ENCODE results near the gene PUS10.
"Not testable (repeated sequence)": the region's sequence is repeated elsewhere in the genome, so short reads cannot be mapped to it uniquely, and the experiment has no call there.

PUS10 gene

DNA sequence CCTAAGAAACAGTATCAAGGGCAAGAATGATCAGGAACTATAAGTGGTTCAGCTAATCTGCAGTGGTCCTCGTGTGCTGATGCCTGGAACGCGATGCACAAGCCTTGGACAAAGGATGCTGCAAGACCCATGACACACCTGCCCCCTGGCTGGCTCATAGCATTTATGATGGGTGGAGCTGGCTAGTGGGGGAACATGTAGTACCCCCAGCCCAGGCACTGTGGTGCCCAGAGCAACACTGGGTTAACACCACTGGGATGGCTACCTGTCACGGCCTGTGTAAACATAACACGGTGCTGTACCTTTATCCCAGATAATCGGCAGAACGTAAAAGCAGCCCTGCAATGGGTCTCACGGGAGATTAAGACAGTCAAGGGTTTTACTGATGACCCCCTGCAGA is 60.8 kb downstream of the PUS10 start:
- Mint-ChIP-seq H3K27me3 (no peaks in the 10 kb centered on the region), H3K27ac (no peak overlapping the region), H3K9me3 (no peaks in the 10 kb centered on the region), H3K36me3 (ENCODE audit: low read depth) (peaks cover 27% of the 10 kb centered on the region), H3K4me3 (no peak overlapping the region), H3K4me1 (ENCODE audit: low read depth) (no peaks in the 10 kb centered on the region)
- intact Hi-C loops (cut with micrococcal nuclease) = no loop called here

DNA sequence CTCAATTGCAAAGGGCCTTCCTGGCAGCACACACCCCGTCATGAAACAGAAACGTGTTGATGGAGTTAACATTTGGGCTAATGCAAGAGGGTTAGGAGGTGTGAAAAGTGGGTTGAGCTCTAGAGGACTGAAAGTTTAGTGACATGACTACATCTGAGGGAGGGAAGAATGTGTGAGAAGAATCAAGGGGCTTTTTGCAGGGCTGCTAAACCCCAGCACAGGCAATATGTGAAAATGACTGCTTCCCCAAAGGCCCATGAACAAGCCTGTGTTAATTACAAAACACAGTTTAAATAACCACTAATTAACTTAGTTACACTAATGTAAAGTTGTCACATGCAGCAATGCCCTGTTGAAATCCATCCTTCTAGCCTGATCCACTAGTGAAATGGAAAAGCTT is 63.9 kb downstream of the PUS10 start:
- Mint-ChIP-seq H3K4me1 (ENCODE audit: low read depth) (no peaks in the 10 kb centered on the region), H3K9me3 (no peaks in the 10 kb centered on the region), H3K4me3 (no peak overlapping the region), H3K36me3 (ENCODE audit: low read depth) (peaks cover 15% of the 10 kb centered on the region), H3K27ac (no peak overlapping the region), H3K27me3 (no peaks in the 10 kb centered on the region)
- intact Hi-C loops (cut with micrococcal nuclease) = no loop called here

DNA sequence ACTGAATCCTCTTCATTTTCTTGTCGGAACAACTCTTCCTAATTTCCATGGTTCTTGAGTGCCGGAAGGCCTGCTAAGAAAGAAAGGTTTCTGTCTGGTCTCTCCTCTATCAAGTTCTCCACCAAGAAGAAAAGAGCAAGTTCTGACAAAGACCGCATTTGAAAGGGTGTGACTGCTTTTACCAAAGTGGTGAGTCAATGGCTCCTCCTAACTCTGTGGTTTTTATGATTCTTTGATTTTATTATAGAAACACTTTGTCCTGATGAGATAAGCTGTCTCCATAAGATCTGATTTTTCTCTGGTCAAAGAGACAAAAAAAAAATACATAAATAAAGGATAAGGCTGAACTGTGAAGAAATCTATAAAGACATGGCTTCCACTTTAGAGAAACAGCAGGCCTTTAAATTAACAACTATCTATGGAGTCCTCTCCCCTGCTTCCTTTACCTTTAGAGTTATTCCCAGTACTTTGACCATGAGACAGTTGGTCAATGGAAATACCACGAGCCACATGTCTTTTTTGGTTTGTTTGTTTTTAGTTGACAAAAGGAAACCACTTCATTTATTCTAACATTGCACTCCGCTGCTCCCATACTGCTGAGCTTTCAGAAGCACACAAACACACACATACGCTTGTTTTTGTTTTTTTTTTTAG is 69.0 kb downstream of the PUS10 start:
- peaks cover 32% of the 10 kb centered on the region for H3K36me3 Mint-ChIP-seq (ENCODE audit: low read depth)
- H3K27me3 Mint-ChIP-seq = no peaks in the 10 kb centered on the region
- intact Hi-C loops (cut with micrococcal nuclease) = no loop called here
- no peaks in the 10 kb centered on the region for H3K9me3 Mint-ChIP-seq
- H3K4me3 Mint-ChIP-seq = no peak overlapping the region
- H3K27ac Mint-ChIP-seq = no peak overlapping the region
- no peaks in the 10 kb centered on the region for H3K4me1 Mint-ChIP-seq (ENCODE audit: low read depth)

DNA sequence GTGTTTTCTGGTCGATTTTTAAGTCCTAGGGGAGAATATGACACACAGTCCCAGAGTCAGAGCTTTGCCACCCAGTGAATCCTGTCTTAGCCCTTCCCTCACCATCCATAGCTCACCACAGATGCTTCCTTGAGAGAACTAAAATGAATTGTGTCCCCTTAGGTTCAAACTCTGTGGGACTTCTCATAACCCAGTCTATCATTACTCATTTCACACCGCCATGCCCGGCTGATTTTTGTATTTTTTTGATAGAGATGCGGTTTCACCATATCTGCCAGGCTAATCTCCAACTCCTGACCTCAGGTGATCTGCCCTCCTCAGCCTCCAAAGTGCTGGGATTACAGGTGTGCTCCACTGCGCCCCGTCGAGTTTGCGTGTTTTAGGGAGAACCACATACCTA is 69.9 kb downstream of the PUS10 start:
- Mint-ChIP-seq H3K36me3 (ENCODE audit: low read depth) (peaks cover 30% of the 10 kb centered on the region), H3K9me3 (no peaks in the 10 kb centered on the region), H3K4me1 (ENCODE audit: low read depth) (no peaks in the 10 kb centered on the region), H3K4me3 (no peak overlapping the region), H3K27me3 (no peaks in the 10 kb centered on the region), H3K27ac (no peak overlapping the region)
- intact Hi-C loops (cut with micrococcal nuclease) = no loop called here

DNA sequence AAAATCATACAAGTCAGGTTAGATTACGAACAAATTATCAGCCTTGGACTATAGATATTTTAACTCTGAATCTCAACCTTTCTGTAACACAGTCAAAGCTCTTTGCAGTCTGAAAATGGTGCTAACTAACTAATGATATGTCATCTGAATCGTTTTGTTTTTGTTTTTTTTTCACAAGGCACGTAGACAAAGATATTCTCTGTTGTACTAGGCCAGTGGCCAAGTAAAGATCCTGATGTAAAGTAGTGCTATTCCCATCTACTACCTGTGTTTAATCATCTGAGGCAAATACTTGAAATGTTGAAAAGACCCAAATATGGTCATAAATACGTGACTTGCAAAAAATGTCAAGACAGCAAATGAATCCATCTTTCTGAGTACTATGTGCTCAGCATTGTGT is 71.0 kb downstream of the PUS10 start:
- no peak overlapping the region for H3K27ac Mint-ChIP-seq

DNA sequence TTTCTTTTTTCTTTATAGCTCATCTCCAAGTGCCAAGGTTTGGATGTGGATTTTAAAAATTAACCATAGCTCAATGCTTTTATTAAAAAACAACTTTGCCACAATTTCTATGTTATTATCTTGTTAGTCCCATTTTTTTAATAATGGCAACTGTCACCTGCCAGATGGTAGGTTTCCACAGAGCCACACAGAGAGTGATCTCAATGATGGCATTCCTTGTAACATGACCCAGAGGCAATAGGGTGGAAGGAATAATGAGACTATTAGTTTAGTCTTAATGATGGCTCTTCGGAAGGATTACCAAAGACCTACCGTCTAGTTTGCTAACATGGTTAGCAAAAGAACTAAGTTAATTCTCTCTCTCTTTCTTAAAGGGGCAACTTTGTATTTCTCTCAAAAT is 72.7 kb downstream of the PUS10 start:
- no peak overlapping the region for H3K4me3 Mint-ChIP-seq
- no peaks in the 10 kb centered on the region for H3K27me3 Mint-ChIP-seq

More for the DNA sequence above, 71.0 kb downstream of the PUS10 start:
- no peaks in the 10 kb centered on the region for H3K9me3 Mint-ChIP-seq
- peaks cover 24% of the 10 kb centered on the region for H3K36me3 Mint-ChIP-seq (ENCODE audit: low read depth)
- no peak overlapping the region for H3K4me3 Mint-ChIP-seq
- intact Hi-C loops (cut with micrococcal nuclease) = no loop called here
- H3K27me3 Mint-ChIP-seq = no peaks in the 10 kb centered on the region
- no peaks in the 10 kb centered on the region for H3K4me1 Mint-ChIP-seq (ENCODE audit: low read depth)

DNA sequence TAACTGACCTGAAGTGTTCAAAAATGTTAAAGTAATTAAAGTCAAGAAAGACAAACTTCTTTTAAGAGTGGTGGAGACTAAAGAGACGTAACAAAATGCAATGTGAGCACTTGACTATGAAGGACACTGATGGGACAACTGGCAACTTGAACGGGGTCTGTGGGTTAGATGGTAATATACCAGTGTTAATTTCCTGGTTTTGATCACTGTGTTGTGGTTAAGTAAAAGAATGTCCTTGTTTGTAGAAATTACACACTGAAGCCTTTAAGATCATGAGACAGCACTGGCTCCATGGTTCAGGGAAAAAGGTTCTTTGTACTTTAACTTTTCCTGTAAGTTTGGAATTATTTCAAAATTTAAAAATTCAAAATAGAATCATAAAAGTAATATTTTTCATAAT is 78.4 kb downstream of the PUS10 start:
- H3K27me3 Mint-ChIP-seq = no peaks in the 10 kb centered on the region
- H3K9me3 Mint-ChIP-seq = no peaks in the 10 kb centered on the region
- no peak overlapping the region for H3K27ac Mint-ChIP-seq
- peaks cover 51% of the 10 kb centered on the region for H3K36me3 Mint-ChIP-seq (ENCODE audit: low read depth)
- H3K4me1 Mint-ChIP-seq (ENCODE audit: low read depth) = peaks cover 25% of the 10 kb centered on the region
- no peak overlapping the region for H3K4me3 Mint-ChIP-seq
- intact Hi-C loops (cut with micrococcal nuclease) = no loop called here

More for the DNA sequence above, 72.7 kb downstream of the PUS10 start:
- Mint-ChIP-seq H3K27ac (no peak overlapping the region), H3K9me3 (no peaks in the 10 kb centered on the region), H3K36me3 (ENCODE audit: low read depth) (peaks cover 24% of the 10 kb centered on the region), H3K4me1 (ENCODE audit: low read depth) (no peaks in the 10 kb centered on the region)
- intact Hi-C loops (cut with micrococcal nuclease) = no loop called here

DNA sequence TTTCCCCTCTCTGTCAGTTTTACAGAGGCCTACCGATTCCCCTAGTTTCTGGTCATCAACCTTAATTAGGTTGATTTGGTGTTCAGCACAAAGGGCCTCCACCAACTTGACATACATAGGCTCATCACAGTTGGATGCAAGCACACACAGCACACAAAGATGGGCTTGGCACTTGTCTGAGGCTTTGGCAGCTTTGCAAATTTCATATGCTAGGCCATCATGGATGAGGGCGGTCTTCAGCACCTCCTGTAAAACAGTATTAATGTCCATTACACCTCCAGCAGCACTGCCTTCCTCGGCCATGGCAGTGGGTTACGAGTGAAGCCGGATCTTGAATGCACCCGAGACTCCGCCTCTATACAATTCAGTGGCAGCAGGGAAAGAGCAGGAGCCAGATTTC is 79.8 kb downstream of the PUS10 start:
- intact Hi-C loops (cut with micrococcal nuclease) = no loop called here
- H3K9me3 Mint-ChIP-seq = no peaks in the 10 kb centered on the region
- H3K4me1 Mint-ChIP-seq (ENCODE audit: low read depth) = peaks cover 37% of the 10 kb centered on the region
- H3K4me3 Mint-ChIP-seq = no peak overlapping the region
- peaks cover 47% of the 10 kb centered on the region for H3K36me3 Mint-ChIP-seq (ENCODE audit: low read depth)
- H3K27me3 Mint-ChIP-seq = no peaks in the 10 kb centered on the region
- H3K27ac Mint-ChIP-seq = no peak overlapping the region

DNA sequence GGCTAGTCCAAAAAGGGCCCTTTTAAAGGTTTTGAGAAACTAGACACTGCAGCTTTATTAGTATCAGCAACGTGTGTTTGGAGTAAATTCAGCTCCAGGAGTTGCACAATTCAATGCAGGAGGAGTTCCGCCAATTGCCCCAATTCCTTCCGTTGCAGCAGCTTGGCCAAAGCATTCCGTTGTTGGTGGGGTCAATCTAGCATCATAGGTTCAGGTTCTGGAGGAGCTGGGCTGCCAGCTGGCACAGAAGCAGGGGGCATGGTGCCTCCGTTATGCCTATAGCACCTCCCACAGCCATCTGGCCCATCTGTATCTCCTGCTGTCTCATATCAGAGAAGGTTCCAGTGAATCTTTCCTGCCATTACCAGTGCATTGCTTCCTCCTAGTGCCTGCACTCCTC is 81.3 kb downstream of the PUS10 start:
- Mint-ChIP-seq H3K27me3 (no peaks in the 10 kb centered on the region), H3K9me3 (no peaks in the 10 kb centered on the region), H3K36me3 (ENCODE audit: low read depth) (peaks cover 62% of the 10 kb centered on the region), H3K4me1 (ENCODE audit: low read depth) (peaks cover 45% of the 10 kb centered on the region), H3K27ac (no peak overlapping the region), H3K4me3 (no peak overlapping the region)
- intact Hi-C loops (cut with micrococcal nuclease) = no loop called here

DNA sequence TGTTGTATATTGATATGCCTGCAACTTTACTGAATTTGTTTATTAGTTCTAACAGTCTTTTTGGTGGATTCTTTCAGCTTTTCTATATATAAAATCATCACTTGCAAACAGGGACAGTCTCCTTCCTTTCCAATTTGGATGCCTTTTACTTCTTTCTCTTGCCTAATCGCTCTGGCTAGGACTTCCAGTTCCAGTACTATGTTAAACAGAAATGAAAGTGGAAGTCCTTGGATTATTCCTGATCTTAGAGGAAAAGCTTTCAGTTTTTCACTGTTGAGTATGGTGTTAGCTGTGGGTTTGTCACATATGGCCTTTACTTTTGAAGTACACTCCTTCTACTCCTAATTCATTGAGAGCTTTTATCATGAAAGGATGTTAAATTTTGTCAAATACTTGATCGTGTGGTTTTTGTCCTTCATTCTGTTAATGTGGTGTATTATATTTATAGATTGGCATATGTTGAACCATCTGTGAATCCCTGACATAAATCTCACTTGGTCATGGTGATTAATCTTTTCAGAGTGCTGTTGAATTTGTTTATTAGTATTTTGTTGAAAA is 83.8 kb downstream of the PUS10 start:
- Mint-ChIP-seq H3K27ac (no peak overlapping the region), H3K36me3 (ENCODE audit: low read depth) (peaks cover 64% of the 10 kb centered on the region), H3K4me3 (no peak overlapping the region), H3K27me3 (no peaks in the 10 kb centered on the region), H3K9me3 (no peaks in the 10 kb centered on the region), H3K4me1 (ENCODE audit: low read depth) (peaks cover 45% of the 10 kb centered on the region)
- intact Hi-C loops (cut with micrococcal nuclease) = no loop called here

DNA sequence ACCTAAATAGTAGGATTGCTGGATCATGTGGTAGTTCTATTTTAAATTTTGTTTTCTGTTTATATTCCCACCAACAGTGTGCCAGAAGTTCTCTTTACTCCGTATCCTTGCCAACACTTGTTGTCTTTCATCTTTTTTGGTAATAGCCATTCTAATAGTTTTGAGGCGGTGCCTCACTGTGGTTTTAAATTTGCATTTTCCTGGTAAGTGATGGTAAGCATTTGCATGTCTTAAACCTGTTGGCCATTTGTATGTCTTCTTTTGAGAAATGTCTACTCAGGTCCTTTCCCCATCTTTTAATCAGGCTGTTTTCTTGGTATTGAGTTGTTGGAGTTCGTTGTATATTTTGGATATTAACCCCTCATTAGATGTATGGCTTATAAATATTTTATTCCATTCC is 85.1 kb downstream of the PUS10 start:
- H3K4me1 Mint-ChIP-seq (ENCODE audit: low read depth) = peaks cover 41% of the 10 kb centered on the region
- no peaks in the 10 kb centered on the region for H3K9me3 Mint-ChIP-seq
- H3K27me3 Mint-ChIP-seq = no peaks in the 10 kb centered on the region
- H3K36me3 Mint-ChIP-seq (ENCODE audit: low read depth) = peaks cover 54% of the 10 kb centered on the region
- H3K4me3 Mint-ChIP-seq = no peak overlapping the region
- no peak overlapping the region for H3K27ac Mint-ChIP-seq
- intact Hi-C loops (cut with micrococcal nuclease) = no loop called here

DNA sequence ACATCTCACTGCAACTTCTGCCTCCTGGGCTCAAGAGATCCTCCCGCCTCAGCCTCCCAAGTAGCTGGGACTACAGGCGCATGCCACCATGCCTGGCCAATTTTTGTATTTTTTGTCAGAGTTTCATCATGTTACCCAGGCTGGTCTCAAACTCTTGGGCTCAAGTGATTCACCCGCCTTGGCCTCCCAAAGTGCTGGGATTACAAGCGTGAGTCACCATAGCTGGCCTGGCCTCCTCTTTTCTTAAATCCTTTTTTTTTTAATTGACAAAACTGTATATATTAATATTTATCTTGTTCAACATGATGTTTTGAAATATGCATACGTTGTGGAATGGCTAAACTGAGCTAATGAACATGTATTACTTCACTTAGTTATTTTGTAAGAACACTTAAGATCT is 86.0 kb downstream of the PUS10 start:
- intact Hi-C loops (cut with micrococcal nuclease); H3K27me3 Mint-ChIP-seq; H3K9me3 Mint-ChIP-seq; H3K4me3 Mint-ChIP-seq; H3K27ac Mint-ChIP-seq: not testable (repeated sequence)
- H3K36me3 Mint-ChIP-seq (ENCODE audit: low read depth) = peaks cover 51% of the 10 kb centered on the region
- H3K4me1 Mint-ChIP-seq (ENCODE audit: low read depth) = peaks cover 39% of the 10 kb centered on the region

DNA sequence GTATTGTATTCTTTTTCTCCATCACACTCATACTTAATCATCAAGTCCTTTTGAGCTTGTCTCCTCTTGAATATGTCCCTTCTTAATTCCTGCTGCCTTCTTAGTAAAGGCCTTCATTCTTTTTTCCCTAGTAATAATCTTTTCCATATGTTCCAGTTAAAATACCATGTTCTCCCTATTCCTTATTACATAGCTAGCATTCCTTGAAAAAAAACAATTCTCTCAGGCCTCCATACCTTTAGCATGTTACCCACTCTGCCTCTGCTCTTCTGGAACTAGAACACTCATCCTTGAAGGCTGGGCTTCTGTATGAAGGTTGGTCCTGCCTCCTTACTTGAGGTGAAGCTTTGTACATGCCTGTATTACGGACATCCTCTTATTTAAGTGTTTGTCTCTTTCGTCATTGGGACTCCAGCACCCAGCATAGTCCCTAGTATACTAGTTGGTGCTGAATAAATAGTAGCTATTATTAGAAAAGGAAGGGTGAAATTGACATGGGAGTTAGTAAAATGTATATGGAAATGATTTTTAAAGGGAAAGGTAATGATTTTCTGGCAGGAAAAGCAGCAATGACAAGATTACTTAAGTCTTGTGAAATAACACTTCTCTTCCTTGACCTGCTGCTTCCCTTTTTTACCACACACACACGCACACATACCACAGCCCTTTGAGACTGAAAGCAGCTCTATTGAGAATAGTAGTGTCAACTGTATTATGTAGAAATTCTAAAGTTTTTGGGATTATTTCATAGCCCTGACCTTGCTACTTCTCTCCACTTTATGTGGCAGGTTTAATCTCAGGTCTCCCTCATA is 91.1 kb downstream of the PUS10 start:
- H3K9me3 Mint-ChIP-seq = no peaks in the 10 kb centered on the region
- peak overlapping the region; percentile 45 for H3K4me3 Mint-ChIP-seq
- intact Hi-C loops (cut with micrococcal nuclease) = loop anchor here (5.0 kb wide), 1 partner anchor 70 kb away; no protein-coding TSS in a partner anchor
- peaks cover 52% of the 10 kb centered on the region for H3K36me3 Mint-ChIP-seq (ENCODE audit: low read depth)
- H3K27ac Mint-ChIP-seq = peak overlapping the region; percentile 68
- H3K27me3 Mint-ChIP-seq = no peaks in the 10 kb centered on the region
- peaks cover 34% of the 10 kb centered on the region for H3K4me1 Mint-ChIP-seq (ENCODE audit: low read depth)

DNA sequence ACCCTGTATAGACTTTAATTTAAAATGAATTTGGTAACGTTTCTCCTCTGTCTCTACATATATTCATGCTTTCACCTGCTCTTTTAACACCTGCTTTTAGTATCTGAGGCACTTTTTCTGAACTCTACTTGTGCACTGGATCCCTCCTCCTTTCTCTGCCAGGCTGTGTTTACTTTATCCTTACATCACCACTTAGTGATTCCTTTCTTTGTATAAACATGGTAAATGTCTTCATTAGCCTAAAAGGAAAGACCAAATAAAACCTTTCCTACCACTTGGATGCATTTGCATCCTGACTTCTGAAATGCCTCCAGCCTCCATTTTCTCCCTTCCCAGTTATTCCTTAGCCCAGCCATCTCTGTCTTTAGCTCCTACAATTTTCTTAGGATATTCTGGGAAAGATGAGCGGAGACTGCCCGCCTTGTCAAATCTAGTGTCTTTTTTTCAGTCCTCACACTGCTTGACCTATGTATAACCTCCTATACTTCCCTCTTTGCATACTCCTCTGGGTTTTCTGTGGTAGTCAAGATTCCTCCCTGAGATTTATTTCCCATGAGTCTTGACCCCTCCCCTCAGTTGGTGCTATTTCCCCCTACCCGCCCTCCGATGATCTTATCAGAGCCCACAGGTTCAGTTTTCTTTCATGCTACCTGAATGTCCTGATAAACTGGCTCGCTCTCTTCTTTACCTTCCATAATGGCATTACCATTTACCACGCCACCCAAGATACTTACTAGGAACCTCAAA is 91.9 kb downstream of the PUS10 start:
- H3K4me3 Mint-ChIP-seq = peak overlapping the region; percentile 30
- H3K27ac Mint-ChIP-seq = peak overlapping the region; percentile 68
- H3K9me3 Mint-ChIP-seq = no peaks in the 10 kb centered on the region
- peaks cover 52% of the 10 kb centered on the region for H3K36me3 Mint-ChIP-seq (ENCODE audit: low read depth)
- H3K27me3 Mint-ChIP-seq = no peaks in the 10 kb centered on the region
- intact Hi-C loops (cut with micrococcal nuclease) = loop anchor here (5.0 kb wide), 1 partner anchor 71 kb away; no protein-coding TSS in a partner anchor
- peaks cover 34% of the 10 kb centered on the region for H3K4me1 Mint-ChIP-seq (ENCODE audit: low read depth)
